SK-MEL-5 (cell line): Measurements from ENCODE around the gene MYB. TPM values are rescaled to one million over a fixed set of nuclear protein-coding genes. Genes with fewer than 3 reads are reported as not detected.
"Not testable (repeated sequence)": the region's sequence is repeated elsewhere in the genome, so short reads cannot be mapped to it uniquely, and the experiment has no call there.

ENCODE experiments used
- DNase-seq: peaks from one replicate; pipeline ENCODE4 v3.0.0-alpha.2; 2016; ENCODE audit warnings: low read depth, low spot score
- in situ Hi-C: cut with HindIII; loops from 2 replicates; pipeline ENCODE4 v1.10.0; 2016; ENCODE audit warnings: low sequenced_read_pairs, high pct_unique_total_duplicates, low pct_unique_long_range_greater_than_20kb
- total RNA-seq: library from RNA; depleted of rRNA; stranded (reverse); fragments of >200 nt; shearing (Covaris generic); gene quantifications from 2 replicates; pipeline ENCODE4 v1.2.3, GENCODE V29; 2014

MYB gene
- total RNA-seq, 1 experiment from 2014 or later: 1.3 TPM

GRCh38 chr6:135161411-135162395 is 19.4 kb upstream of the MYB start:
- in situ Hi-C loops: no loop called here
- DNase-seq: no peak

GRCh38 chr6:135162678-135163439 is 18.2 kb upstream of the MYB start:
- in situ Hi-C loops: no loop called here
- peak; percentile 73 for DNase-seq

- DNase-seq: no peak
- in situ Hi-C loops: no loop called here
These were observed 17.7 kb upstream of the MYB start for GRCh38 chr6:135163440-135163738.

GRCh38 chr6:135164387-135164786 is 16.7 kb upstream of the MYB start:
- in situ Hi-C loops, DNase-seq: not testable (repeated sequence)

GRCh38 chr6:135165031-135165430 is 16.1 kb upstream of the MYB start:
- in situ Hi-C loops: no loop called here
- DNase-seq: no peak

GRCh38 chr6:135166515-135166914 is 14.6 kb upstream of the MYB start:
- DNase-seq: no peak
- in situ Hi-C loops: no loop called here

- DNase-seq: no peak
- in situ Hi-C loops: no loop called here
These were observed 13.5 kb upstream of the MYB start for GRCh38 chr6:135167617-135168016.

- DNase-seq: no peak
- in situ Hi-C loops: no loop called here
These were observed 12.3 kb upstream of the MYB start for GRCh38 chr6:135168766-135169165.

GRCh38 chr6:135170238-135170637 is 10.9 kb upstream of the MYB start:
- peak; percentile 70 for DNase-seq
- in situ Hi-C loops: no loop called here

- no peak for DNase-seq
- in situ Hi-C loops: no loop called here
These were observed 10.3 kb upstream of the MYB start for GRCh38 chr6:135170849-135171248.

- DNase-seq: no peak
- in situ Hi-C loops: no loop called here
These were observed 7.7 kb upstream of the MYB start for GRCh38 chr6:135173242-135173988.

- in situ Hi-C loops: no loop called here
- no peak for DNase-seq
These were observed 7.1 kb upstream of the MYB start for GRCh38 chr6:135173989-135174484.

- in situ Hi-C loops: no loop called here
- DNase-seq: no peak
These were observed 5.0 kb upstream of the MYB start for GRCh38 chr6:135176058-135176457.

GRCh38 chr6:135176464-135176863 is 4.6 kb upstream of the MYB start:
- DNase-seq: no peak

GRCh38 chr6:135179372-135179771 is 1.7 kb upstream of the MYB start:
- in situ Hi-C loops: no loop called here
- no peak for DNase-seq

More at GRCh38 chr6:135176464-135176863, 4.6 kb upstream of the MYB start:
- in situ Hi-C loops: no loop called here

GRCh38 chr6:135179920-135180541 is 1.1 kb upstream of the MYB start:
- in situ Hi-C loops: no loop called here
- DNase-seq: no peak

GRCh38 chr6:135181333-135182070 is 394 bp downstream of the MYB start:
- peak; percentile 7 for DNase-seq
- in situ Hi-C loops: no loop called here
